Measurements from ENCODE around the gene LRMDA. TPM values are rescaled to one million over a fixed set of nuclear protein-coding genes. Genes with fewer than 3 reads are reported as not detected.

The LRMDA gene
- total RNA-seq, 1 experiment from 2014 or later = not detected

- Histone ChIP-seq H3K9me3 (ENCODE audit: low read depth, low read length, poor library complexity, severe bottlenecking) (no peaks in the 10 kb centered on the region), H3K4me1 (ENCODE audit: insufficient read depth, low read length, poor library complexity, severe bottlenecking) (peaks cover 12% of the 10 kb centered on the region), H3K4me3 (ENCODE audit: low read depth, low read length, poor library complexity, severe bottlenecking) (no peak overlapping the region), H3K36me3 (ENCODE audit: insufficient read depth, low read length, poor library complexity, severe bottlenecking) (no peaks in the 10 kb centered on the region), H3K27me3 (replicated peaks; ENCODE audit: insufficient read depth, low read depth, low read length, poor library complexity) (no peaks in the 10 kb centered on the region), H3K27ac (ENCODE audit: low read depth, low read length, poor library complexity, severe bottlenecking) (no peak overlapping the region)
- ChIA-PET POLR2A (ENCODE audit: low non-redundant PET) (no interaction called here), CTCF (no interaction called here)
- DNase-seq (ENCODE audit: low spot score) = no peak
- no peak for TF ChIP-seq EZH2 (IDR thresholded peaks at IDR 0.05; ENCODE audit: borderline replicate concordance, low read depth, low read length, poor library complexity, severe bottlenecking)
- TF ChIP-seq, protein P1, sequence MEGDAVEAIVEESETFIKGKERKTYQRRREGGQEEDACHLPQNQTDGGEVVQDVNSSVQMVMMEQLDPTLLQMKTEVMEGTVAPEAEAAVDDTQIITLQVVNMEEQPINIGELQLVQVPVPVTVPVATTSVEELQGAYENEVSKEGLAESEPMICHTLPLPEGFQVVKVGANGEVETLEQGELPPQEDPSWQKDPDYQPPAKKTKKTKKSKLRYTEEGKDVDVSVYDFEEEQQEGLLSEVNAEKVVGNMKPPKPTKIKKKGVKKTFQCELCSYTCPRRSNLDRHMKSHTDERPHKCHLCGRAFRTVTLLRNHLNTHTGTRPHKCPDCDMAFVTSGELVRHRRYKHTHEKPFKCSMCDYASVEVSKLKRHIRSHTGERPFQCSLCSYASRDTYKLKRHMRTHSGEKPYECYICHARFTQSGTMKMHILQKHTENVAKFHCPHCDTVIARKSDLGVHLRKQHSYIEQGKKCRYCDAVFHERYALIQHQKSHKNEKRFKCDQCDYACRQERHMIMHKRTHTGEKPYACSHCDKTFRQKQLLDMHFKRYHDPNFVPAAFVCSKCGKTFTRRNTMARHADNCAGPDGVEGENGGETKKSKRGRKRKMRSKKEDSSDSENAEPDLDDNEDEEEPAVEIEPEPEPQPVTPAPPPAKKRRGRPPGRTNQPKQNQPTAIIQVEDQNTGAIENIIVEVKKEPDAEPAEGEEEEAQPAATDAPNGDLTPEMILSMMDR (conservative IDR thresholded peaks at IDR 0.05; ENCODE audit: low read depth, low read length) = no peak
- intact Hi-C loops (cut with micrococcal nuclease; ENCODE audit: unreplicated experiment) = no loop called here
- no TSS peak for BruUV-seq (replicated peaks)
Observed at GRCh38 chr10:76285515-76285914, 854.1 kb downstream of the LRMDA start.

- intact Hi-C loops (cut with micrococcal nuclease; ENCODE audit: unreplicated experiment) = no loop called here
- H3K9me3 ChIP-seq (ENCODE audit: low read depth, low read length, poor library complexity, severe bottlenecking) = no peaks in the 10 kb centered on the region
- no peaks in the 10 kb centered on the region for H3K27me3 ChIP-seq (replicated peaks; ENCODE audit: insufficient read depth, low read depth, low read length, poor library complexity)
- POLR2A ChIA-PET (ENCODE audit: low non-redundant PET) = no interaction called here
- H3K4me3 ChIP-seq (ENCODE audit: low read depth, low read length, poor library complexity, severe bottlenecking) = no peak overlapping the region
- TF ChIP-seq, protein P1 (conservative IDR thresholded peaks at IDR 0.05; ENCODE audit: low read depth, low read length) = no peak
- TF ChIP-seq EZH2 (IDR thresholded peaks at IDR 0.05; ENCODE audit: borderline replicate concordance, low read depth, low read length, poor library complexity, severe bottlenecking) = no peak
- DNase-seq (ENCODE audit: low spot score) = no peak
- H3K27ac ChIP-seq (ENCODE audit: low read depth, low read length, poor library complexity, severe bottlenecking) = no peak overlapping the region
- CTCF ChIA-PET = no interaction called here
- H3K4me1 ChIP-seq (ENCODE audit: insufficient read depth, low read length, poor library complexity, severe bottlenecking) = peaks cover 12% of the 10 kb centered on the region
- H3K36me3 ChIP-seq (ENCODE audit: insufficient read depth, low read length, poor library complexity, severe bottlenecking) = no peaks in the 10 kb centered on the region
- BruUV-seq (replicated peaks) = no TSS peak
Observed at GRCh38 chr10:76286536-76286935, 855.1 kb downstream of the LRMDA start.

- ChIA-PET POLR2A (ENCODE audit: low non-redundant PET) (no interaction called here), CTCF (no interaction called here)
- no TSS peak for BruUV-seq (replicated peaks)
- DNase-seq (ENCODE audit: low spot score) = no peak
- no peak for TF ChIP-seq EZH2 (IDR thresholded peaks at IDR 0.05; ENCODE audit: borderline replicate concordance, low read depth, low read length, poor library complexity, severe bottlenecking)
- TF ChIP-seq, protein P1 (conservative IDR thresholded peaks at IDR 0.05; ENCODE audit: low read depth, low read length) = no peak
- no peaks in the 10 kb centered on the region for H3K36me3 ChIP-seq (ENCODE audit: insufficient read depth, low read length, poor library complexity, severe bottlenecking)
- H3K27ac ChIP-seq (ENCODE audit: low read depth, low read length, poor library complexity, severe bottlenecking) = no peak overlapping the region
- intact Hi-C loops (cut with micrococcal nuclease; ENCODE audit: unreplicated experiment) = no loop called here
- no peak overlapping the region for H3K4me3 ChIP-seq (ENCODE audit: low read depth, low read length, poor library complexity, severe bottlenecking)
- H3K27me3 ChIP-seq (replicated peaks; ENCODE audit: insufficient read depth, low read depth, low read length, poor library complexity) = no peaks in the 10 kb centered on the region
- H3K4me1 ChIP-seq (ENCODE audit: insufficient read depth, low read length, poor library complexity, severe bottlenecking) = peaks cover 2% of the 10 kb centered on the region
- no peaks in the 10 kb centered on the region for H3K9me3 ChIP-seq (ENCODE audit: low read depth, low read length, poor library complexity, severe bottlenecking)
Observed at GRCh38 chr10:76287856-76288255, 856.4 kb downstream of the LRMDA start.
